NCI-H2227 (cell line): ENCODE data around the gene ADSS1.

Experiments used
- DNase-seq: peaks from one replicate; lab custom pipeline; 2025; ENCODE audit not compliant: unreplicated experiment; lab: John Stamatoyannopoulos, UW

Gene ADSS1

GRCh38 chr14:104686624-104687517 lies 37.2 kb upstream of the ADSS1 start:
- no peak for DNase-seq

DNA sequence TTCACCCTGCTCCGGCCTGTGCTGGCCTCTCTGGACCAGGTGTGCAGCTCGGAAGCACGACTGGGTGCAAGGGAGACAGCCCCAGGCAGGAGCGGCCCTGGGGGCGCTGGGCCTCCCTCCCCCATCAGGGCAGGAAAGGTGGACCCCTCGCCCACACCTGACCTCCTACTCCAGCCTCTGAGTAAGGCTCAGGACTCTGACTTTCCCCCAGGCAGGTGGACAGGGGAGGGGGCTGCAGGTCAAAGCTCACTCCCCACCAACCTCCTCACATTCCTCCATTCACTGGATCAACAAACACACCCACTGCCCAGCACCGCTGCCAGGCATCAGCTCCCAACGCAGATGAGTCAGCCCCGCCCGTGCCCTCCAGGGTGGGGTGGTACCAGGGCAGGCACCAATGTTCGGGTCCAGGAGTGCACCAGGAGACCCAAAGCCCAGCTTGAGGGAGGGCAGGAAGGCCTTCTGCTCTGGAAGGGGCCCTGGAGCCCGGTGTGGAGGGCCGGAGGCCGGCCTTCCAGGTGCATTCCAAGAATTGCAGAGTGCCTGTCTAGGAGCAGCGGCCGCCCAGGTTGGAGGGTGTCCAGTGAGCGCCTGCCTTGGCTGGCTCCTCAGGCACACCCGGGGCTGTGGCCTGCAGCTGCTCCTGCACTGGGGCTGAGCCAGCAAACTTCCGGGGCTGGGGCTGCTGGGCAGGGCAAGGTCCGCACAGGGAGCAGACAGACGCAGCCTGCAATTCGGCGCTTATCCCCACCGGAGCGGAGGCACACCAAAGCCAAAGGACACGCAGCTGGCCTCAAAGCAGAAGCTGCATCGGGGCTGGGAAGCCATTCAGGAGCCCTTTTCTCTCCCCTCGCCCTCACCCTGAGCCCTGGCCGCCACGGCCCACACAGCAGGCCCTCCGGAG lies 36.2 kb upstream of the ADSS1 start:
- DNase-seq = no peak

DNA sequence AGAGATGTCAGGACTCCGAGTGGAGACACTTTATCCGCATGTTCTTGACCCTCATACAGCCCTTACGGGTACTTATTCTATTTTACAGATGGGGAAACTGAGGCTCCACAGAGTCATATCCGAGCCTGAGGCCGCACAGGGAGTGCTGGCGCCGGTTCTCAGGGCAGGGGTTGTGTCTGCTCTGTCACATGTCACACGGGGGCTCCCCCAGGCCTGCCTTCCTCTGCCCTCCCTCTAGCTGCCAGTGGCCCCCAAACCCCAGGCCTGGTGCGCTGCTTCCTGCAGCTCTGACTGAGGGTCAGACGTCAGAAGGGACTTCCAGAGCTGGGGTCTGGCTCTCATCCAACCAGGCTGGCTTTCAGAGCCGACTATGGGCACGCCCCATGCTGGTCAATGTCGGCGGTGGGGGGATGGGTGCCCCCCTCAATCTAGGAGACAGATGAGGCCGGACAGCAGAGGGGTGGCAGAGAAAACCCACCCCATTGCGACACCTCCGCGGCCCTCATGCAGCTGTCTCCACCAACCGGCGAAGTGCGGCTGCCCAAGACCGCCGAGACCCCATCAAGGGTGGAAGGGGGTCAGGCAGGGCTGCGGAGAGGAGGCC lies 35.4 kb upstream of the ADSS1 start:
- DNase-seq = no peak

- peak; percentile 65 for DNase-seq
These were observed 34.7 kb upstream of the ADSS1 start, which contains the start of gene INF2 for GRCh38 chr14:104689109-104689880. INF2 (plus strand) TSS chr14:104689618; CDS start chr14:104701366, 11,748 bp downstream.

DNA sequence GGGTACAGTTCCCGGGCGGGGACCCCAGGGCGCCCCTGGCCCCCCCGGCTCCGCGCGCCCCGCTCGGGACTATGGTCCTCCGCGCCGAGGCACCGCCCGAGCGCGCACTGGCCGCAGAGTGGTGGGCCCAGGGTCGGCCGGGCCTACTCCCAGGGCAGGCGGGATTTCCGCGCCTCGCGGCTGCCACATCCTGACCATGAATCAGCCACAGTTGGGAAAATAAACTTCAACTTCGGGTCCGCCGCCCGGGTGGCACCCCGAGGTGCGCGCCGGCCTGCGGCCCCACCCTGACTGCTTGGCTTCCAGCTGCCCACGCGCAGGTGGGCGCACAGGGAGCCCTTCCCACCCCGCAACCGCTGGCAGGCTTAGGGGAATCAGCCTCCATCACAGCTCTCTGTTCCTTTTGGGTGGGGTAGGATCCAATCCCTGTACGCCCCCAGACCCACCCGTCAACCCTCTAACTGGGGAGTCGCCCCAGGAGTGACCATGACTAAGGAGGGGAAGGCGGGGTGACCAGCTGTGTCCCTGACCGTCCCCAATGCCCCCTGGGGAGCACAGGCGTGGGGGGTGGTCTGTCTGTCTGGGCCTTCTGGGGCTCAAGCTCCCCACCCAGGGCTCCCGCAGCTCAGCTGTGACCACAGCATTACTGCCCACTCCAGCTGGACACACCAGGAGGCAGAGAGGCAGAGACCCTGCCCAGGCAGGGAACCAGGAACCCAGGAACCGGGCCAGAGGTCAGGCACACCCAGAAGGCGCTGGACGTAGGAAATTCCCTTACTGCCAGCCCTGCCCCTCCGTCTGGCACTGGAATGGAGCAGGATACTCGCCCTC lies 33.9 kb upstream of the ADSS1 start:
- no peak for DNase-seq

DNA sequence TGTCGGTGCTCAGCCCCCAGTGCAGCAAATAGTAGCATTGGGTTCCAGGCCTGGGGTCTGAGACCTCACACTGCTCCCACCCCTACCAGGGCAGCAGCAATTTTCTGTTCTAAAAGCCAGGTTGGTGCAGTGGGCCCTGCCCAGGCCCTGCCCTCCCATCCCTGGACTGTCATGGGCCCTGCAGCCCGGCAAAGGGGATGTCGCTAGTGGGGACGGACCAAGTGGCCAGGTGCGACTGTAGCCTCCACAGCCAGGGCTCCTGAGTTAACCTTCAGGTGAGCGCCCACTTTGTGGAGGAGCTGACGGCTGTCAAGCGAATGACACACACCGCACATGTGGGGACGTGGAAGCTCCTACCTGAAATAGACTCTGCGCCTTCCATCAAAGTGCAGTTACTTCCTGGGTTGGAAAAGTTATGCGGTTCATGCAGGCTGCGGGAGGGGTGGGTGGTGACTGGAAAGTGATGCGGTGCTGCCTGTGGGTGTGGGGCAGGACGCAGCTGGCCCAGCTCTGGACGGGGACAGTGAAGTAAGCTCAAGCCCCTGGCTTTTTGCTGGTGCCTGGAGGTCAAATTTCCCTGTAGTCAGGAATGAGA lies 33.1 kb upstream of the ADSS1 start:
- DNase-seq = no peak

- no peak for DNase-seq
These were observed 32.3 kb upstream of the ADSS1 start for GRCh38 chr14:104691546-104692260.

- DNase-seq = no peak
These were observed 31.6 kb upstream of the ADSS1 start for GRCh38 chr14:104692261-104692938.

- DNase-seq = no peak
These were observed 31.1 kb upstream of the ADSS1 start for GRCh38 chr14:104692939-104693315.

GRCh38 chr14:104693482-104694431 lies 30.3 kb upstream of the ADSS1 start:
- DNase-seq = no peak

DNA sequence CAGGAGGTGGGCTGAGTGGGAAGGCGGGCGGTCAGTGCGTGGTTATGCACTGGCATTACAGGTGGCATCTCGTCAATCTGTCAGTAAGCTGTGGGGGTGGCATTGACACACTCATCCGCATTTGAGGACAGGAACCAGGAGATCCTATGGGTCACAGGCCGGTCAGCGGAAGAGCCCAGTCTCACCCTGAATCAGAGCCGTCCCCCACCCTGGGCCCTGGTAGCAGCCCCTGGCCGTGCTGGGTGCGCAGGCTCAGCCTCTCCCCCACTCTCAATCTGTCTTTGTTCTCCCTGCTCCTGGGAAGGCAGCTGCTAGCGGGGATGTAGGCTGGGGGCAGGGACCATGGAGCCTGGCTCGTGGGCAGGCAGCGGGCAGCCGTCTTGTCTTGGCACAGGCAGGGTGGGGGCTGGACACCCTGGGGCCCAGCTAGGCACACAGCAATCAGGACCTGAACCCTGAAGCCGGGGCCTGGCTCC lies 29.5 kb upstream of the ADSS1 start:
- peak; percentile 28 for DNase-seq

DNA sequence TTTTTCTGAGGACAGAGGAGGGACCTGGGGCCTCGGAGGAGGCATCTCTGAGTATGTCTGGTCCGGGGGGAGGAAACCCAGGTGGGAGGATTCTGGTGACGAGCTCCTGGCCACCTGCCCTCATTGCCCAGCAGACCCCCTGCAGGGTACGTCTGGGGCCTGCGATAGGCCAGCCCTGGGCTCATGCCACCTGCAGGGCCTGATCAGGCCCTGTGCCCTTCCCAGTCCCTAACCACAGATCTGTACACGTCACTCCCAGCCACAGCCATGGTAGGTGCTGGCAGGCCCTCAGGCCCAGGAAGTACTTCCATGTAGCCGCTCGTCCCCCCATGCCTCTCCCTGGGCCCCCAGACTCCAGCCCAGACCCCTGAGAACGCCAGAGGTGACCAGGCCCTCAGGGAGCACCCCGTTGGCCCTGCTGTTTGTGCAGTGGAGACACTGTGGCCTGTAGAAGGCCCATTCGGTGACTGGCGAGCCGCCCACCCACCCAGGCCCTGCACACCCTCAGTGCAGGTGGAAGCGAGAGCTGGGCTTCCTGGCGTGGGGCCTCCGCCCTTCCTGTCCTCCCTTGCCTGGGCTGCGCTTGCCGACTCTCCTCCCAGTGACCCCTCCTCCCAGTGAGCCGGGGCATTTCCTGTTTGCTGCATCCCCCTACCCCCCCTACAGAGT lies 28.9 kb upstream of the ADSS1 start:
- no peak for DNase-seq

DNA sequence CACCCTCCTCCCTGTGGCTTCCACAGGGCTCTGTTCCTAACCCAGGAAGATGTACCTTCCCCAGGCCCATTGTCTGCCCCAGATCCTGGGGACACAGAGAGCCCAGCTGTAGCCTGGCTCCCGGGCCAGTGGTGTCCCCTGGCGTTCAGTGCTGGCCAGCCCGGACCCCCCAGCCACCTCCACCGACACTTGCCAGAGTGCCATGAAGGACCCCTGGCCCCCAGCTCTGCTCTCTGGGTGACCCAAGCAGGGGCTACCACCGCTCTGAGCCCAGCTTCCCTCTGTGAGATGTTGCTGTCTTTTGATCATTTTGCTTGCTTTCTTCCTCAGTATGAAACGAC lies 28.4 kb upstream of the ADSS1 start:
- DNase-seq = no peak

- no peak for DNase-seq
These were observed 27.2 kb upstream of the ADSS1 start for GRCh38 chr14:104696671-104697316.

GRCh38 chr14:104697317-104697703 lies 26.7 kb upstream of the ADSS1 start:
- no peak for DNase-seq
